Measurements from ENCODE around the gene LAMB3.
"Not testable (repeated sequence)": the region's sequence is repeated elsewhere in the genome, so short reads cannot be mapped to it uniquely, and the experiment has no call there.

The LAMB3 gene

GRCh38 chr1:209652121-209652735 lies at the start of gene LAMB3:
Gene LAMB3, minus strand, starts transcription at chr1:209652425. Its CDS starts 1,481 bp downstream, at chr1:209650944.
- DNase-seq: no peak

- not testable (repeated sequence) for DNase-seq
These were observed 48.5 kb upstream of the LAMB3 start for GRCh38 chr1:209700686-209701085.

- no peak for DNase-seq
These were observed 44.9 kb upstream of the LAMB3 start for GRCh38 chr1:209697126-209697525.

DNA sequence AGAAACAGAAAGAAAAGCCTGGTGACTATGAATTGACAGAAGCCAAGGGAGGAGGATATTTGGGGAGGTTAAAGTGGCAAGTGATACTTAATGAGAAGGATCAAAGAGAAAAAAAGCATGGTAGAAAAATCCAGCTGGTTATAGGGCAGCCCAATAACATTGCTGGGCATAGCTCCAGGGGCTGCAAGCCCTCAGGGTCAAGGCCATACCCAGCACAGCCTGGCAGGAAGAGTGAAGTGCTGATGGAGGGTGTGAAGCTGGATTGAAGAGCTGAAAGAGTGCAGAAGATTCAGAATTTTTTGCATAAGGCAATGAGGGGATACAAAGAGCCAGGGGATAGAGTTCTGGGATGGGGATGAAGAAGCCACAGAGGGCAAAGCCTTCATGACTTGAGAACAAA lies 44.4 kb upstream of the LAMB3 start:
- DNase-seq: no peak

DNA sequence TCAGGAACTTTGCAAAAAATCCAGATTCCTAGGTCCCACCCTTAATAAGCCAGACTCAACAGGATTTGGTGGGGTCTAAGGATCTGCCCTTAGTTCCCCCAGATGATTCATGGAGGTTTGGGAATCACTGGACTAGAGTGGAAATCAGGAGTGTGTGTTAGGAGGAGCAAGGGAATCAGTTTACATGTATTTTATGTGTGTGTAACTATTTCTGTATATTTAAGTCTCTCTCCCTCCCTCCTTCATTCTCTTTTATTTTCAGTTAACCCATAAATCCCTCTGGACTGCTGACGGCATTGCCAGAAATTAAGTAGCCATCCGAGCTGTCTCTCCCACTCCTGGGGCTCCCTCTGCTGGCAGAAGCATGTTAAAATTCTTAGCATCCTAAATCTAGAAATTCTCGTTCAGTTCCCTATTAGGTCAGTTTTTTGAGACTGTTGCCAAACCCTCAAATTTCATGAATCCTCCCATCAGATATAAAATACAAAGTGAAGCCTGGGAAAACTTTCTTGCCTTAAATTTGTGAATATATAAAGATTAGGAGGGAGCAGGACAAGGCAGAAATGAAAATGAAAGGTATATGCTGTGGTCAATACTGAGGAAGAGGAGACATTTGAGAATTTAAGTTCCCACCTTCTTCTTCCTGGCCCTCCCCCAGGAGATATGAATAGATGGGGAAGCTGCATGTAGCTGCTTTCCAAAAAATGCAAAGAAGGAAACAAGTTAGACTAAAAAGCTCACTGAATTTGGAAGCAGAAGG lies 40.7 kb upstream of the LAMB3 start:
- DNase-seq: peak; percentile 87

DNA sequence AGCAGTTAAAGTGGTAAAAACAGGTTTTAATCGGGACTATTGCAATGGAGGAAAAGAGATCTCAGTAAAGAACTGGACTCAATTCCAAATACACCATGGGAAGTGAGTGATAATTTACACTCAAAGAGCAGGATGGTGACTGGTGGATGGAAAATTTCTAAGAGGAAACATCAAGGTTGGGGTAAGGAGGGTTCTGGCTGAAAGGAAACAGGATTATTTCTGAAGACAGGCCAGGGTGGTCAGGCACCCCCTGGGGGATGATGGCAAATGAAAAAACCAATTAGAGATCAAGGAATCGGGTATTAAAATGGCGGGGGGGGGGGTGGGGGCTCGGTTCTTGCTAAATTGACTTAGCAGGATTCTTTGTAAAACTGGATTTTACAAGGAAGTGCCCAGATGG lies 40.1 kb upstream of the LAMB3 start:
- no peak for DNase-seq

GRCh38 chr1:209691237-209691636 lies 39.0 kb upstream of the LAMB3 start:
- DNase-seq: no peak

DNA sequence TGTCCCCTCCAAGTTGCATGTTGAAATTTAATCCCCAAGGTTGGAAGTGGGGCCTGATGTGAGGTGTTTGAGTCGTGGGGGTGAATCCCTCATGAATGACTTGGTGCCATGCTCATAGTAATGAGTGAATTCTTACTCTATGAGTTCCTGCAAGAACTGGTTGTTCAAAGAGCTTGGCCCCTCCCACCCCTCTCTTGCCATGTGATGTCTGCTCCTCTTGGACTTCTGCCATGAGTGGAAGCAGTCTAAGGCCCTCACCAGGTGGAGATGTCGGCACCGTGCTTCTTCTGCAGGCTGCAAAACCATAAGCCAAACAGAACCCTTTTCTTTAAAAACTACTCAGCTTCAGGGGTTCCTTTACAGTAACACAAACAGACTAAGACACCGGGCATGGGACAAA lies 37.3 kb upstream of the LAMB3 start:
- peak; percentile 84 for DNase-seq

DNA sequence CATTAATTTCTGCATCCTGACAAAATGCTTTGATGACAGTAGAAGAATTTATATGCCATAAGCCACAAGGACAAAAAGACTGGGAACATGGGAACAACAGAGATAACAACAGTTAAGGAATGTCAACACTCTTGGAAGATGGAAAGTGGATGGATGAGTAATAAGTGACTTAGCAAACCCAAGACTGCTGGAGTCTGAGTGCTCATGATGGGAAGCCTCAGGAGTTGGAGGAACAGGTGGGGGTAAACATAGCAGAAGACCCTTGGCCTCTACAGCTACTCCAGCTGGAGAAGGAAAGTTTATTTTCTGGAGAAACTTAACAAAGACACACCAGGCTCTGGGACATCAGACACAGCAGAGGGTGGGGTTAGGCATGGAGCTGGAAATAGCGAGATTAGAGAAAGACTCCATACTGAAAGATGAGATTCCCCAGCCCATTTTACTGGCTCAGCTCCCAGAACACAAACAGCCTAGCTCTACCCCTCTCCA lies 36.6 kb upstream of the LAMB3 start:
- DNase-seq: peak; percentile 85

DNA sequence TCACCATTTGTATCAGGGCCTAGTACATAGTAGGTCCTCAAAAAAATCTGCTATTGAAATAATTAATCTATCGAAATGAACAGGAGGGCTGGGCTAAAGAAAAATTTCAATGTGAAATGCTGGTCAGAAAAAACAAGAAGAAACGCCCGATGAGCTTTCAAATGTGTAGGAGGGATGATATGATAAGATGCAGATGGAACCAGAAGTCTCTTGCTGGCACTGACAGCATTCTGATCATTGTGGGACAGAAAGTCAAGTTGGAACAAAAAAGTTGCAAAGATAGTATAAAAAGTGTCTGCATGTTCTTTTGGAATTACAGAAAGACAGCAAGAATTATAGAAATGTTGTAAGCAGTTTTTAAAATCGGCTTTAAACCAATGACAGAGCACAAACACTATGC lies 34.1 kb upstream of the LAMB3 start:
- DNase-seq: peak; percentile 66

DNA sequence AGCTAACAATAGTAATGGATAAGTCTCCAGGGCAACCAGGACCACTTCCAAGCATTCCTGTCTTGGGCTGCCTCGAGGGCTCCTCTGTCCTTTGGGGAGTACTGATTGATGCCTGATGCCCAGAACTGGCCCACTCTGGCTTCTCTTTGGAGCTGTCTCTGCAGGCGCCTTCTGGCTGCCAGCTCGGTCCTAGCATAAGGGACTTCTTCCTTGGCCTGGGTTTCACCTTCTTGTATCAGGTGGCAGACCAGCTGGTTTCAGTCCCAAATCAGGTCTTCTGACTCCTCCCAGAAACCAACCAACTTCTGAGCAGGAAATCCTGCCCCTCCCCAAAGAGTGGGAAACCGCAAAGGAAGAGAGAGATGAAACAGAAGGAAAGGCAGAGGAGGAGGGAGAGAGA lies 33.6 kb upstream of the LAMB3 start:
- DNase-seq: no peak

DNA sequence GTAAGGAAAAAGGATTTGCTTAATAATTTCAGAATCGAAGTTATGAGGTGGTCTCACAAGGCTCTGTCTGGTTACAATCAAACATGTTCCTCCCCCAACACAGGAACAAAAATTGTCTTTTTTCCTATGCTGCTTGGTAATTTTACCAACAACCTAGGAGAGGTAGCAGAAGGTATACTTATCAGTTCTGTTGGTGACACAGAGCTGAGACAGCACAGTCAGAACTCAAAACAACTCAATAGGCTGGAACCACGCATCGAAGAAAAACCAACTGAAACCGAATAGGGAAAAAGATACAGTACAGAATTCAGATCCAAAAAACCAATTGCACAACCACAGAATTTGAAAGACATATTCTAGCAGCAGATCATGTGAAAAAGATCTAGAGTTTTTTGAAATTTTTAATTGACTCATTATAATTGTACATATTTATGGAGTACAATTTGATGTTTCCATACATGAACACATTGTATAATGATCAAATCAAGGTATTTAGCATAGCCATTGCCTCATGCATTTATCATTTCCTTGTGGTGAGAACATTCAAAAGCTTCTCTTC lies 26.8 kb upstream of the LAMB3 start:
- DNase-seq: no peak

DNA sequence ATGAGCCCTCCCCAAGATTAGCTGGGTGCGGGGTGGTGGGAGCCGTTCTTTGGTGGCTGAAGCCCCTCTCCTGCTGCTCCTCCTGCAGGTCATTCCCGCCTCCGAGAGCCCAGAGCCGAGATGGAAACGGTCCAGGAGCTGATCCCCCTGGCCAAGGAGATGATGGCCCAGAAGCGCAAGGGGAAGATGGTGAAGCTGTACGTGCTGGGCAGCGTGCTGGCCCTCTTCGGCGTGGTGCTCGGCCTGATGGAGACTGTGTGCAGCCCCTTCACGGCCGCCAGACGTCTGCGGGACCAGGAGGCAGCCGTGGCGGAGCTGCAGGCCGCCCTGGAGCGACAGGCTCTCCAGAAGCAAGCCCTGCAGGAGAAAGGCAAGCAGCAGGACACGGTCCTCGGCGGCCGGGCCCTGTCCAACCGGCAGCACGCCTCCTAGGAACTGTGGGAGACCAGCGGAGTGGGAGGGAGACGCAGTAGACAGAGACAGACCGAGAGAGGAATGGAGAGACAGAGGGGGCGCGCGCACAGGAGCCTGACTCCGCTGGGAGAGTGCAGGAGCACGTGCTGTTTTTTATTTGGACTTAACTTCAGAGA lies 23.4 kb upstream of the LAMB3 start:
- no peak for DNase-seq

DNA sequence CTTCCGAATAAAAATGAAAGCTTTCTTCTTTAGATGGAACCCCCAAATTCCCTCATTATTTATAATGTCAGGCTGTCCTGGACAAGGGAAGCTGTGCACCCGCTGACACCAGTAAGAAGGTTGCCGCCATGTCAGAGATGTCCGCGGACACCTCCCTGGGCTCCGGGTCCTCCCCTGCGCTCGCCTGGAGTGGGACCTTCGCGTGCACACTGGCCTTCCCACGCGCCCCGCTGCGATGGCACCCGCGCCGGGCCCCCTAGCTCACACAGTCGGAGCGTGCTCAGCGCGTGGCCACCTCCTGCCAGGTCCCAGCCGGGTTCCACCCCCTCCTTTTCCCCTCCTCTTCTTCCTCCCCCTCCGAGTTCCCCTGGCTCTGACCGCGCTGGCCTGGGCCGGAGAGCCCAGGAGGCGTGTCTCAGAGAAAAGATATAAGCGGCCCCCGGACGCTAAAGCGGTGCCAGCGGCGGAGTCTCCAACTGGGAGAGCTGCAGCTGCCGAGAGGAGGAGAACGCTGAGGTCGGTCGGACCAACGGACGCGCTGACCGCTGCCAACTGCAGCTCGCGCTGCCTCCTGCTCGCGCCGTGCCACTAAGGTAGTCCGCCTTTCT lies 22.8 kb upstream of the LAMB3 start, which contains the start of gene G0S2:
Gene G0S2, plus strand, starts transcription at position 456 of the 608 bp plus-strand sequence. CDS start 273 bp downstream, outside the sequence.
- peak; percentile 52 for DNase-seq

DNA sequence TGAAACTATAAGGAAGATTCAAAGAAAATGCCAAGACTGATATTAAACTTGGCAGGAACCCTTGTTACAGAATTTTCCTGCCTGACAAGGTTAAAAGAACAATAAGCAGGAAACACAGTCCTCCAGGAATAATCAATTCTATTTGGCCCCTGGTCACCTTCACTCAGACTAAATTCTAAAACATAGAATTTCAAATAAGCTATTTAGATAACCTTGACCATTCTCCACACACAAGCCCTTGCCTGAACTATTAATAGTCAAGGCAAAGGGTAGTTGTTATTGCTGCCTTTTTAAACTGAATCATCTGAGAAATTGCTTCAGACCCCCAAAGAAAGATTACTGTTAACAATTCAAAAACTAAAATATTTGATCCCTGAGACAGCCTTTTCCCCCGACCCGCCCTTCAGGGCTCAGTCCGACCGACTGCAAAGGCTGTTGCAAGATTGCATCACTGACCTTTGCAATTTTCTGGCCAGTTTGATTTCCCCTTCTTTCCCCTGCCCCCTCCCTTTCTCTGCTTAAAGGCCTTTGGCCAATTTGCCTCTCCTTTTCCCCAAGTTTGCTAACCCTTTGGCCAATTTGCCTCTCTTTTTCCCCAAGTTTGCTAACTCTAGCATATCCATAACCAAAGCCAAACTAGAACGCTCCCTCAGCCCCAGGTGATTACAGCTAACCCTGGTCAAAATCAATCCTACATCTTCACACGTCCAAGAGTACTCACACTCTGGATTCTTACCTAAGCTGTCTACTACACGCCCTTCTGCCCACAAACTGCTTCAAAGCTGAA lies 21.6 kb upstream of the LAMB3 start:
- DNase-seq: no peak

GRCh38 chr1:209672705-209673630 lies 20.7 kb upstream of the LAMB3 start:
- DNase-seq: no peak

- DNase-seq: no peak
These were observed 18.3 kb upstream of the LAMB3 start for GRCh38 chr1:209670441-209671082.

- DNase-seq: no peak
These were observed 15.5 kb upstream of the LAMB3 start for GRCh38 chr1:209667708-209668107.

GRCh38 chr1:209667103-209667502 lies 14.9 kb upstream of the LAMB3 start:
- DNase-seq: no peak

- no peak for DNase-seq
These were observed 10.7 kb upstream of the LAMB3 start for GRCh38 chr1:209662879-209663327.

DNA sequence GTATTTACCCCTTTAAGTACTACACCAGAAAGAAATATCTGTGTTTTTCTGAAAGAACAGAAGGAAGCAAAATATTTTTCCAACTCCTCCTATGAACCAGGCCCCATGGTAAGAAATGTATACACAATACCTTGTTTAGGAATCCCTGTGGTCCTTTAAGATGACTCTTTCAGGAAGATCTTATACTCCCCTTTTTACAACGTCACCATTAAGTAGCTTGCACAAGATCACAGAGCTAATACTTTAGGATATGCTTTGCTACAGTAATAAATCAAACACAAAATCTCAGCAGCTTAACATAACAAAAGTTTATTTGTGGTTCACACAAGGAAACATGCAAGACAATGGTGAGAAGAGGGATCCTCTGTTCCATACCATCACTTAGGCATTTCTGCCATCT lies 8.8 kb upstream of the LAMB3 start:
- DNase-seq: no peak

Data from hematopoietic multipotent progenitor cell treated with erythropoietin and hydrocortisone succinate and interleukin-3 and kit ligand, for 8 days (in vitro differentiated cells).